Measurements from ENCODE around the gene HPSE. TPM values are rescaled to one million over a fixed set of nuclear protein-coding genes. Genes with fewer than 3 reads are reported as not detected.

Gene HPSE
- total and polyA plus RNA-seq, 8 donors: under 0.01 to 4.9 (median 1.2) TPM; not detected in 1

DNA sequence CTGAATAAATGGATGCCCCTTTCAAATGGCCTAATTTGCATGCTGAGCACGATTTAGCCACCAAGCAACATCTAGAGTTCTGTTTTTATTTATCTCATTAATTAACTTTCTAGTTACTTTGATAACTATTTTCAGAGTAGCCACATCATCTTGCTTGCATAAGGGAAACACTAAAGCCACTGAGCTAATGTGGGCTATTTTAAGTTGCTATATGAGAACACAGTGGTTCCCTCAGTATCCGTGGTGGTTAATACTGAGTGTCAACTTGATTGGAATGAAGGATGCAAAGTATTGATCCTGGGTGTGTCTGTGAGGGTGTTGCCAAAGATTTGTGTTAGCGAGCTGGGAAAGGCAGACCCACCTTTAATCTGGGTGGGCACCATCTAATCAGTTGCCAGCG lies 25.4 kb upstream of the HPSE start:
- TF ChIP-seq EP300 (IDR thresholded peaks at IDR 0.05) (no peak), POLR2AphosphoS5 (IDR thresholded peaks at IDR 0.05) (no peak), POLR2A (IDR thresholded peaks at IDR 0.05) (no peak)
- TF ChIP-seq, protein P1, sequence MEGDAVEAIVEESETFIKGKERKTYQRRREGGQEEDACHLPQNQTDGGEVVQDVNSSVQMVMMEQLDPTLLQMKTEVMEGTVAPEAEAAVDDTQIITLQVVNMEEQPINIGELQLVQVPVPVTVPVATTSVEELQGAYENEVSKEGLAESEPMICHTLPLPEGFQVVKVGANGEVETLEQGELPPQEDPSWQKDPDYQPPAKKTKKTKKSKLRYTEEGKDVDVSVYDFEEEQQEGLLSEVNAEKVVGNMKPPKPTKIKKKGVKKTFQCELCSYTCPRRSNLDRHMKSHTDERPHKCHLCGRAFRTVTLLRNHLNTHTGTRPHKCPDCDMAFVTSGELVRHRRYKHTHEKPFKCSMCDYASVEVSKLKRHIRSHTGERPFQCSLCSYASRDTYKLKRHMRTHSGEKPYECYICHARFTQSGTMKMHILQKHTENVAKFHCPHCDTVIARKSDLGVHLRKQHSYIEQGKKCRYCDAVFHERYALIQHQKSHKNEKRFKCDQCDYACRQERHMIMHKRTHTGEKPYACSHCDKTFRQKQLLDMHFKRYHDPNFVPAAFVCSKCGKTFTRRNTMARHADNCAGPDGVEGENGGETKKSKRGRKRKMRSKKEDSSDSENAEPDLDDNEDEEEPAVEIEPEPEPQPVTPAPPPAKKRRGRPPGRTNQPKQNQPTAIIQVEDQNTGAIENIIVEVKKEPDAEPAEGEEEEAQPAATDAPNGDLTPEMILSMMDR (IDR thresholded peaks at IDR 0.05): no peak
- Histone ChIP-seq H3K4me1 (peaks cover 0 to 16% (median 9%) of the 10 kb centered on the region in 4 donors), H3K36me3 (no peaks in the 10 kb centered on the region), H3K27me3 (no peaks in the 10 kb centered on the region), H3K27ac (no peak overlapping the region), H3K4me3 (no peak overlapping the region), H3K9me3 (no peaks in the 10 kb centered on the region)
- intact Hi-C loops (cut with DNase I; ENCODE audit: low total_unique reads): no loop called here
- no peak for DNase-seq
- WGBS, 5 donors: 83 to 91% (median 85%) methylated on average over 4 of the region's 4 CpGs

DNA sequence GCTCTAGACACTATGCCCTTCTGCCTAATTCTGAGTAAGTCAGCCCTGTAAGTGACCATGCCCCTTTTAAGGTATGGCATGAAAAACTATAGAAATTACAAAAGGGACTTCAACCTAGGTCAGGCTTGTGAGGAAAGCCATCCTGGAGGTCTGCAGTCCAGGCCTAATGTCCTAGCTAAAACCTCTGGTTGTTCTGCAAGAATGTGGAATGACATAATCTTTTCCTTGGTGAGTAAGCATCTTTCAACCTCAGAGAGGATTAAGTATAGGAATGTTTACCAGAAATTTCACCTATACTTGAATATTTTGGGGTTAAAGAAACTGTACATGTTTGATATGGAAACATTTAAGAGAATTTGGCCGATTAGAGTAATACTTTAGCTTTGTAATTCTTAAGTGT lies 23.8 kb upstream of the HPSE start:
- 69 to 87% (median 85%) methylated on average over 1 of the region's 1 CpG for WGBS, 5 donors
- DNase-seq: no peak
- intact Hi-C loops (cut with DNase I; ENCODE audit: low total_unique reads): no loop called here
- Histone ChIP-seq H3K27ac (no peak overlapping the region), H3K9me3 (peaks cover 0 to 9% (median 5%) of the 10 kb centered on the region in 4 donors), H3K4me1 (peaks cover 0 to 16% (median 9%) of the 10 kb centered on the region in 4 donors), H3K36me3 (no peaks in the 10 kb centered on the region), H3K27me3 (no peaks in the 10 kb centered on the region), H3K4me3 (no peak overlapping the region)
- no peak for TF ChIP-seq EP300 (IDR thresholded peaks at IDR 0.05)
- no peak for TF ChIP-seq POLR2A (IDR thresholded peaks at IDR 0.05)
- no peak for TF ChIP-seq POLR2AphosphoS5 (IDR thresholded peaks at IDR 0.05)
- TF ChIP-seq, protein P1 (IDR thresholded peaks at IDR 0.05): no peak

DNA sequence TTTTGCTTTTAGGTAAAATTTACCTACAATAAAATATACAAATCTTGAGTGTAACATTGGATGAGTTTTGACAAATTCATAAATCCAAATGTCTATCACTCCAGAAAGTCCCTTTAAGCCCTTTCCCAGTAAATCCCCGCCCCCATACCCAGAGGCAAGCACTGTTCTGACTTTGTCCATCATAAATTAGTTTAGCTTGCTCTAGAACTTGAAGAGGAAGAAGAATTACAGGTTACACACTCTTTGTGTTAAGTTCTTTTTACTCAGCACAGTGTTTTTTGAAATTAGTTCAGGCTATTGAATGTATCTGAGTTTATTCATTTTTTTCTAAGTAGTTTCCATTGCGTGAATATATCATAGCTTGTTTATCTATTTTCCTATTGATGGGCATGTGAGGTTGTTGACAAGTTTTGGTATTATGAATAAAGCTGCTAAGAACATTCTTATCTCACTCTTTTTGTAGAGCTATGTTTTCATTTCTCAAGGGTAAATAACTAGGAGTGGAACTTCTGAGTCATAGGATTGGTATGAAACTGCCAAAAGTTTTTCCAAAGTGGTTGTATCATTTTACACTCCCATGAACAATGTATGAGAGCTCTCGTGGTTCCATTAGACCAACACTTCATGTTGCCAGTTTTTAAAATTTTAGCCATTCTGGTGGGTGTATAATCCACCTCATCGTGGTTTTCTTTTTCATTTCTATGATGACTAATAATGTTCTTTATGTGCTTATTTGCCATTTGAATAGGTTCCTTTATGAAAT lies 22.4 kb upstream of the HPSE start:
- no peaks in the 10 kb centered on the region for H3K36me3 ChIP-seq
- H3K4me1 ChIP-seq: peaks cover 0 to 16% (median 9%) of the 10 kb centered on the region in 4 donors
- WGBS, 5 donors: 31 to 46% (median 32%) methylated on average over 4 of the region's 4 CpGs
- intact Hi-C loops (cut with DNase I; ENCODE audit: low total_unique reads): no loop called here
- no peaks in the 10 kb centered on the region for H3K27me3 ChIP-seq
- TF ChIP-seq POLR2A (IDR thresholded peaks at IDR 0.05) (no peak), POLR2AphosphoS5 (IDR thresholded peaks at IDR 0.05) (peak in 2 of 3 donors; percentile 13 to 37)
- H3K9me3 ChIP-seq: peaks cover 0 to 13% (median 8%) of the 10 kb centered on the region in 4 donors
- H3K27ac ChIP-seq: peak overlapping the region in 4 of 5 donors; percentile 24 to 54 (median 40)
- H3K4me3 ChIP-seq: no peak overlapping the region
- DNase-seq: peak in 1 of 2 donors; percentile 71

DNA sequence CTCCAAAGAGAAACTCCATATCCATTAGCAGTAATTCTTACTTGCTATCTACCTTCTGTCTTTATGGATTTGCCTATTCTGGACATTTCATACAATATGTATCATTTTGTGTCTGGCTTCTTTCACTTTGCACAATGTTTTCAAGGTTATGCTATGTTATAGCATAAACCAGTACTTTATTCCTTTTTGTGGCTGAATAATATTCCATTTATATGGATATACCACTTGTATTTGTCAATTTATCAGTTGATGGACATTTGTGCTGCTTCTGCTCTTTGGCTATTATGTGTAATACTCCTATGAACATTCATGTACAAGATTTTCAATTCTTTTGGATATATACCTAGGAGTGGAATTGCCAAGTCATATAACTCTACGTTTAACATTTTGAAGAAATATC lies 18.9 kb upstream of the HPSE start:
- no peak for TF ChIP-seq EP300 (IDR thresholded peaks at IDR 0.05)
- TF ChIP-seq POLR2AphosphoS5 (IDR thresholded peaks at IDR 0.05): no peak
- TF ChIP-seq POLR2A (IDR thresholded peaks at IDR 0.05): no peak
- TF ChIP-seq, protein P1 (IDR thresholded peaks at IDR 0.05): no peak
- WGBS, 5 donors: 93 to 100% (median 95%) methylated on average over 1 of the region's 1 CpG
- Histone ChIP-seq H3K4me3 (no peak overlapping the region), H3K4me1 (peaks cover 0 to 16% (median 9%) of the 10 kb centered on the region in 4 donors), H3K27ac (no peak overlapping the region), H3K36me3 (no peaks in the 10 kb centered on the region), H3K9me3 (peaks cover 0 to 13% (median 8%) of the 10 kb centered on the region in 4 donors), H3K27me3 (no peaks in the 10 kb centered on the region)
- intact Hi-C loops (cut with DNase I; ENCODE audit: low total_unique reads): no loop called here
- DNase-seq: no peak

GRCh38 chr4:83348074-83348473 lies 13.4 kb upstream of the HPSE start:
- TF ChIP-seq EP300 (IDR thresholded peaks at IDR 0.05) (no peak), POLR2A (IDR thresholded peaks at IDR 0.05) (no peak), POLR2AphosphoS5 (IDR thresholded peaks at IDR 0.05) (no peak)
- TF ChIP-seq, protein P1 (IDR thresholded peaks at IDR 0.05): no peak
- DNase-seq: no peak
- Histone ChIP-seq H3K4me1 (no peaks in the 10 kb centered on the region), H3K27ac (no peak overlapping the region), H3K9me3 (peaks cover 5 to 17% (median 10%) of the 10 kb centered on the region in 4 donors), H3K4me3 (no peak overlapping the region), H3K36me3 (no peaks in the 10 kb centered on the region), H3K27me3 (no peaks in the 10 kb centered on the region)
- intact Hi-C loops (cut with DNase I; ENCODE audit: low total_unique reads): no loop called here
- WGBS, 5 donors: 83 to 100% (median 90%) methylated on average over 1 of the region's 1 CpG

Data from stomach (tissue), 9 donors.